ENCODE measurements around the gene ATP10B.

DNA sequence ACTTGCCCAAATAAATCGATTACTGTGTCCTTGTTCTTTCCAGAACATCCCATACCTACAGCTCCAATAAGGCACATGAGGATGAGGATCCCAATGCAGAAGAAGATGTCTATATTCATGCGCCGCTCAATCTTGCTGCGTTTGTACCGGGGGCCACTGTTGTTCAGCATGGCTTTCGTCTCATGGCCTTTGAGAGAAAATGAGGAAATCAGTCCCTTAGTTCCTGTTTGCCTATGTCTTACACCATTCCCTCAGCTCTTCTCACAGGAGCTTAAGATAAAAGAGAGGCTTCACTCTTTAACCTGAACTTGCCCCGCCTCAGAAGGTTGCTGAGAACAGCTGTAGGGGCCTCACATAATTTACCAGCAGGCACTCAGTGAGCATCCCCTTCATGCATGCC is 211.6 kb downstream of the ATP10B start:
- TF ChIP-seq, protein P1, sequence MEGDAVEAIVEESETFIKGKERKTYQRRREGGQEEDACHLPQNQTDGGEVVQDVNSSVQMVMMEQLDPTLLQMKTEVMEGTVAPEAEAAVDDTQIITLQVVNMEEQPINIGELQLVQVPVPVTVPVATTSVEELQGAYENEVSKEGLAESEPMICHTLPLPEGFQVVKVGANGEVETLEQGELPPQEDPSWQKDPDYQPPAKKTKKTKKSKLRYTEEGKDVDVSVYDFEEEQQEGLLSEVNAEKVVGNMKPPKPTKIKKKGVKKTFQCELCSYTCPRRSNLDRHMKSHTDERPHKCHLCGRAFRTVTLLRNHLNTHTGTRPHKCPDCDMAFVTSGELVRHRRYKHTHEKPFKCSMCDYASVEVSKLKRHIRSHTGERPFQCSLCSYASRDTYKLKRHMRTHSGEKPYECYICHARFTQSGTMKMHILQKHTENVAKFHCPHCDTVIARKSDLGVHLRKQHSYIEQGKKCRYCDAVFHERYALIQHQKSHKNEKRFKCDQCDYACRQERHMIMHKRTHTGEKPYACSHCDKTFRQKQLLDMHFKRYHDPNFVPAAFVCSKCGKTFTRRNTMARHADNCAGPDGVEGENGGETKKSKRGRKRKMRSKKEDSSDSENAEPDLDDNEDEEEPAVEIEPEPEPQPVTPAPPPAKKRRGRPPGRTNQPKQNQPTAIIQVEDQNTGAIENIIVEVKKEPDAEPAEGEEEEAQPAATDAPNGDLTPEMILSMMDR (IDR thresholded peaks at IDR 0.05), result no peak
- TF ChIP-seq POLR2A (IDR thresholded peaks at IDR 0.05), result no peak
